ENCODE data around the gene NTHL1. TPM values are rescaled to one million over a fixed set of nuclear protein-coding genes. Genes with fewer than 3 reads are reported as not detected.

Gene NTHL1
- total RNA-seq, 2 donors from 2014 or later = 6.7 to 6.8 TPM

GRCh38 chr16:2008631-2009163, 38.9 kb downstream of the NTHL1 start:
- H3K4me1 Mint-ChIP-seq = peaks cover 25% of the 10 kb centered on the region
- peak overlapping the region; percentile 83 for H3K27ac Mint-ChIP-seq
- H3K9me3 ChIP-seq (ENCODE audit: control insufficient read depth, low read length, poor library complexity, severe bottlenecking) = no peaks in the 10 kb centered on the region
- no peaks in the 10 kb centered on the region for H3K27me3 Mint-ChIP-seq
- DNase-seq = no peak
- no peak for ATAC-seq
- H3K4me3 Mint-ChIP-seq = peak overlapping the region; percentile 88
- H3K36me3 Mint-ChIP-seq (ENCODE audit: low read depth) = no peaks in the 10 kb centered on the region

- Mint-ChIP-seq H3K4me1 (peaks cover 25% of the 10 kb centered on the region), H3K36me3 (ENCODE audit: low read depth) (no peaks in the 10 kb centered on the region), H3K27ac (peak overlapping the region; percentile 83), H3K27me3 (no peaks in the 10 kb centered on the region), H3K4me3 (peak overlapping the region; percentile 88)
- no peaks in the 10 kb centered on the region for H3K9me3 ChIP-seq (ENCODE audit: control insufficient read depth, low read length, poor library complexity, severe bottlenecking)
- DNase-seq (no peak), ATAC-seq (no peak)
Observed at GRCh38 chr16:2008009-2008526, 39.6 kb downstream of the NTHL1 start.

GRCh38 chr16:2007081-2007836, 40.4 kb downstream of the NTHL1 start:
- peak overlapping the region; percentile 88 for H3K4me3 Mint-ChIP-seq
- peaks cover 25% of the 10 kb centered on the region for H3K4me1 Mint-ChIP-seq
- H3K27ac Mint-ChIP-seq = peak overlapping the region; percentile 83
- DNase-seq = no peak
- H3K9me3 ChIP-seq (ENCODE audit: control insufficient read depth, low read length, poor library complexity, severe bottlenecking) = no peaks in the 10 kb centered on the region
- ATAC-seq = no peak
- no peaks in the 10 kb centered on the region for H3K27me3 Mint-ChIP-seq
- H3K36me3 Mint-ChIP-seq (ENCODE audit: low read depth) = no peaks in the 10 kb centered on the region

GRCh38 chr16:2006317-2006716, 41.3 kb downstream of the NTHL1 start:
- H3K4me1 Mint-ChIP-seq = peaks cover 25% of the 10 kb centered on the region
- no peaks in the 10 kb centered on the region for H3K27me3 Mint-ChIP-seq
- H3K36me3 Mint-ChIP-seq (ENCODE audit: low read depth) = no peaks in the 10 kb centered on the region
- H3K9me3 ChIP-seq (ENCODE audit: control insufficient read depth, low read length, poor library complexity, severe bottlenecking) = no peaks in the 10 kb centered on the region
- ATAC-seq (no peak), DNase-seq (no peak)
- H3K27ac Mint-ChIP-seq = peak overlapping the region; percentile 83
- peak overlapping the region; percentile 67 for H3K4me3 Mint-ChIP-seq

GRCh38 chr16:2005646-2006045, 42.0 kb downstream of the NTHL1 start:
- Mint-ChIP-seq H3K27me3 (no peaks in the 10 kb centered on the region), H3K4me3 (no peak overlapping the region), H3K36me3 (ENCODE audit: low read depth) (no peaks in the 10 kb centered on the region), H3K4me1 (peaks cover 25% of the 10 kb centered on the region), H3K27ac (no peak overlapping the region)
- no peak for DNase-seq
- ATAC-seq = no peak
- H3K9me3 ChIP-seq (ENCODE audit: control insufficient read depth, low read length, poor library complexity, severe bottlenecking) = no peaks in the 10 kb centered on the region

- no peak for ATAC-seq
- Mint-ChIP-seq H3K36me3 (ENCODE audit: low read depth) (no peaks in the 10 kb centered on the region), H3K4me1 (peaks cover 22% of the 10 kb centered on the region), H3K27ac (no peak overlapping the region), H3K4me3 (peak overlapping the region; percentile 55), H3K27me3 (no peaks in the 10 kb centered on the region)
- no peak for DNase-seq
- H3K9me3 ChIP-seq (ENCODE audit: control insufficient read depth, low read length, poor library complexity, severe bottlenecking) = no peaks in the 10 kb centered on the region
Observed at GRCh38 chr16:2004795-2005517, 42.7 kb downstream of the NTHL1 start.

GRCh38 chr16:2003827-2004641, 43.6 kb downstream of the NTHL1 start:
- Mint-ChIP-seq H3K4me1 (peaks cover 22% of the 10 kb centered on the region), H3K4me3 (no peak overlapping the region), H3K36me3 (ENCODE audit: low read depth) (no peaks in the 10 kb centered on the region), H3K27me3 (no peaks in the 10 kb centered on the region), H3K27ac (no peak overlapping the region)
- no peaks in the 10 kb centered on the region for H3K9me3 ChIP-seq (ENCODE audit: control insufficient read depth, low read length, poor library complexity, severe bottlenecking)
- ATAC-seq = peak; percentile 98
- peak; percentile 75 to 89 (median 78) for DNase-seq

- H3K4me3 Mint-ChIP-seq = no peak overlapping the region
- H3K9me3 ChIP-seq (ENCODE audit: control insufficient read depth, low read length, poor library complexity, severe bottlenecking) = no peaks in the 10 kb centered on the region
- ATAC-seq (no peak), DNase-seq (no peak)
- peaks cover 16% of the 10 kb centered on the region for H3K4me1 Mint-ChIP-seq
- no peaks in the 10 kb centered on the region for H3K36me3 Mint-ChIP-seq (ENCODE audit: low read depth)
- no peak overlapping the region for H3K27ac Mint-ChIP-seq
- H3K27me3 Mint-ChIP-seq = no peaks in the 10 kb centered on the region
Observed at GRCh38 chr16:2003231-2003826, 44.3 kb downstream of the NTHL1 start.

GRCh38 chr16:2002406-2003230, 45.0 kb downstream of the NTHL1 start:
- Mint-ChIP-seq H3K36me3 (ENCODE audit: low read depth) (no peaks in the 10 kb centered on the region), H3K4me3 (no peak overlapping the region), H3K27me3 (no peaks in the 10 kb centered on the region), H3K27ac (no peak overlapping the region), H3K4me1 (peaks cover 12% of the 10 kb centered on the region)
- DNase-seq (no peak), ATAC-seq (no peak)
- no peaks in the 10 kb centered on the region for H3K9me3 ChIP-seq (ENCODE audit: control insufficient read depth, low read length, poor library complexity, severe bottlenecking)

- peaks cover 8% of the 10 kb centered on the region for H3K4me1 Mint-ChIP-seq
- no peaks in the 10 kb centered on the region for H3K27me3 Mint-ChIP-seq
Observed at GRCh38 chr16:2001456-2002355, 45.9 kb downstream of the NTHL1 start.

GRCh38 chr16:2001035-2001434, 46.6 kb downstream of the NTHL1 start:
- peak overlapping the region; percentile 49 for H3K27ac Mint-ChIP-seq
- H3K36me3 Mint-ChIP-seq (ENCODE audit: low read depth) = no peaks in the 10 kb centered on the region
- H3K4me1 Mint-ChIP-seq = peaks cover 6% of the 10 kb centered on the region
- ATAC-seq (no peak), DNase-seq (no peak)
- H3K4me3 Mint-ChIP-seq = no peak overlapping the region
- no peaks in the 10 kb centered on the region for H3K27me3 Mint-ChIP-seq
- H3K9me3 ChIP-seq (ENCODE audit: control insufficient read depth, low read length, poor library complexity, severe bottlenecking) = no peaks in the 10 kb centered on the region

More at GRCh38 chr16:2001456-2002355, 45.9 kb downstream of the NTHL1 start:
- H3K9me3 ChIP-seq (ENCODE audit: control insufficient read depth, low read length, poor library complexity, severe bottlenecking) = no peaks in the 10 kb centered on the region
- Mint-ChIP-seq H3K4me3 (no peak overlapping the region), H3K27ac (peak overlapping the region; percentile 49), H3K36me3 (ENCODE audit: low read depth) (no peaks in the 10 kb centered on the region)
- DNase-seq = no peak
- no peak for ATAC-seq
